Right kidney (tissue), 1 donor: Measurements from ENCODE around the gene MAN1C1.
"Not testable (repeated sequence)": the region's sequence is repeated elsewhere in the genome, so short reads cannot be mapped to it uniquely, and the experiment has no call there.

ENCODE experiments used
- DNase-seq: peaks from one replicate; pipeline ENCODE4 v3.0.0-alpha.2; 2016

MAN1C1 gene

GRCh38 chr1:25677193-25677773 lies 60.7 kb downstream of the MAN1C1 start:
- DNase-seq = no peak

DNA sequence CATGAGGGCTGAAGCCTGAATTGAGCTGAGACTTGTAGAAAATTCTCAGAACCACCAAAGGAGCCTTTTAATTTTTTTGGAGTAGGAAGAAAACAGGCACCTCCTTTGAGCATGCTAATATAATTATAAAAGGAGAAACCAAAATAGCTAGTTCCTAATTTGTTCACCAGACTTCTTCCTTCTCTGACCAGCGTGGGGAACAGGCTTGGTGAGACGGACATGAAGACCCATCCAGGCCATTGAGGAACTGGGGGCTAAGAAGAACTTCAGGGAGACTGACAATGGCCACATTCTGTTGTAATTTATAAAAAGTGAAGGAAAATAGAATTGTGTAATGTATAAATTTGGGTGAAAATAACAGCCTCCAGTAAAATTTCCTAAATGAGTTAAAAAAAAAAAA lies 62.6 kb downstream of the MAN1C1 start:
- no peak for DNase-seq

GRCh38 chr1:25680701-25681100 lies 64.1 kb downstream of the MAN1C1 start:
- no peak for DNase-seq

- DNase-seq = no peak
Measured at GRCh38 chr1:25682059-25682601, 65.5 kb downstream of the MAN1C1 start.

- no peak for DNase-seq
Measured at GRCh38 chr1:25683177-25683576, 66.6 kb downstream of the MAN1C1 start.

GRCh38 chr1:25683731-25684130 lies 67.1 kb downstream of the MAN1C1 start:
- DNase-seq = no peak

DNA sequence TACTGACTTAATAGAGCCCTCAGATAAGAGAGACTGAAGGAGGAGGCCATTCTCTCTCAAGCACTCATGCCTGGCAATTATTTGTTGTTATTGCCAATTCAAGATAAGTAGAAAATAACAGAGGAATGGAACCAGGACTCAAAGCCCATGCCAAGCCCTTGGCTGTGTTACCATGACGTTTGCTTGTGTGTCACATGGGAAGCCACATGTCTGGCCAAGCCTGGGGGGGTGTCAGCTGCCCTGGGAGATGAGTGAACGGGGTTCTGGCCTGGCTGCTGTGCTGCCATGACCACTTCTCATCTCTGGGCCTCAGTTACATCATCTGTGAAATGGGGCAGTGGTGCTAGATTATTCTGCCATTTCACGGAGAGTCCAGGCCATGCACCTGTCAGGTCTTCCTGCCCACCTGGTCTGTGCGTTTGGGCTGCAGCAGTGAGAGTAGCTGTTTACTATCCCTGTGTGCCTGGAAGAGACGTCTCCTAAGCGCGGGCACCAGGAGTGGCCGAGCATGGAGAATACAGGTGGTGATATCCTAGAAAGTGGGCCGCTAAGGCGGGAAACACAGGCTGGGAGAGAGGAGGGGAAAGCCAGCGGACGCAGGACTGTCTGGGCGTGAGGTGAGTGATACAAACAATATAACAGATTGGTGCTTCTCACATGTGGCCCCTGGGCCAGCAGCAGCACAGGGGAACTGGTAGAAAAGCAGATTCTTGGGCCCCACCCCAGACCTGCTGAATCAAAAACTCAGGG lies 67.8 kb downstream of the MAN1C1 start:
- DNase-seq = no peak

- no peak for DNase-seq
Measured at GRCh38 chr1:25685211-25685750, 68.7 kb downstream of the MAN1C1 start.

- no peak for DNase-seq
Measured at GRCh38 chr1:25685938-25686665, 69.5 kb downstream of the MAN1C1 start.

DNA sequence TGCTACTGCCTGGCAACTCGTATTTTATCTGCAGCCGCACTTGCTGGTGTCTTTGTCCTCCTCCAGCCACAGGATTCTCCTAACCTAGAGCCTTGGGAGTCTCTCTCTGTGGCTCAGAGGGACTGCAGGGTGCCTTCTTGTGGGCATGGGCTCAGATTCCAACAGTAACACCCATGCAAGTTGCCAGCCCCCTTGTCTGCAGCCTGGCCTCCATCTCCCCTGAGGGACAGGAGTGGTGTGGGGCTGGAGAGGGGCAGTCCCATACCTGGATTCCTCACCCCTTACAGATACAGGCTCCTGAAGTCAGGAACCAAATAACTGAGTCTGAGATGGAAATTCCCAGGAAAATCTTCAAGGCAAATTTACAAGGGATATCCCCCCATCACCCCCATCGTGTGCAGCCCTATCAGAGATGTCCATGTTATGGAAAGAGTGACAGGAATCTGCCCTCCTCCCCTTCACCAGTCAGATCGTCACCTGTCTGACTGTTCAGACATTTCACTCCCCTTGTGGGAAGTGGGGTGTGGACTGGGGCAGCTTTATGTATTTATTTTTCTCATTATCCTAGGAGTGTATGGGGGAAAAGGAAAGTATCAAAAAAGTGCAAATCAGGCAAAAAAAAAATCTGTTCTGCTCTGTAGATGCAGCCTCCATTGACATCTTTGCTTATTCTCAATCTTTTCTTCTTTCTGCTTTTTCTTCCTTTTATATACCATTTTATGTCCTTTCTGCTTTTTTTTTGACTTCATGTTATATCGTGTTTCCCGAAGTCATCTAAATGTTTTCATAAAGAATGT lies 70.8 kb downstream of the MAN1C1 start:
- no peak for DNase-seq

- no peak for DNase-seq
Measured at GRCh38 chr1:25688390-25689119, 72.0 kb downstream of the MAN1C1 start.

- DNase-seq = no peak
Measured at GRCh38 chr1:25689686-25690381, 73.2 kb downstream of the MAN1C1 start.

DNA sequence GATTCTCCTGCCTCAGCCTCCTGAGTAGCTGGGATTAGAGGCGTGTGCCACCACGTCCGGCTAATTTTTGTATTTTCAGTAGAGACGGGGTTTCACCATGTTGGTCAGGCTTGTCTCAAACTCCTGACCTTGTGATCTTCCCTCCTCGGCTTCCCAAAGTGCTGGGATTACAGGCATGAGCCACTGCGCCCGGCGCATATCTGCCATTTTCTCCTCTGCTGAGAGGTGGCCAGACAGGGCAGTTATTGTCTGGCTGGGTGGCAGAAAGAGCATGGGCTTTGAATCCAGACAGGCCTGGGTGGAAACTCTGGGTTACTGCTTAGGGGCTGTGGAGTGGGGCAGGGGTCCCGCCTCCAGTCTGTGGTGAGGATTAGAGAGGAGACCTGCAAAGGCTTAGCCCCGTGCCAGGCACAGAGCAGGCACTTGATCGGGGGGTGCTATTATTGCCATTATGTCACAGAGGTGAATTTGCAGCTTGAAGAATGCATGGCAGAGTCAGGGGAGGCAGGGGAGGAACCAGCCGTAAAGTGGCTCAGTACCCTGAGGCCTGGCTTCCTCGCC lies 73.9 kb downstream of the MAN1C1 start:
- no peak for DNase-seq

- DNase-seq = no peak
Measured at GRCh38 chr1:25691211-25691610, 74.6 kb downstream of the MAN1C1 start.

GRCh38 chr1:25692560-25692959 lies 76.0 kb downstream of the MAN1C1 start:
- no peak for DNase-seq

DNA sequence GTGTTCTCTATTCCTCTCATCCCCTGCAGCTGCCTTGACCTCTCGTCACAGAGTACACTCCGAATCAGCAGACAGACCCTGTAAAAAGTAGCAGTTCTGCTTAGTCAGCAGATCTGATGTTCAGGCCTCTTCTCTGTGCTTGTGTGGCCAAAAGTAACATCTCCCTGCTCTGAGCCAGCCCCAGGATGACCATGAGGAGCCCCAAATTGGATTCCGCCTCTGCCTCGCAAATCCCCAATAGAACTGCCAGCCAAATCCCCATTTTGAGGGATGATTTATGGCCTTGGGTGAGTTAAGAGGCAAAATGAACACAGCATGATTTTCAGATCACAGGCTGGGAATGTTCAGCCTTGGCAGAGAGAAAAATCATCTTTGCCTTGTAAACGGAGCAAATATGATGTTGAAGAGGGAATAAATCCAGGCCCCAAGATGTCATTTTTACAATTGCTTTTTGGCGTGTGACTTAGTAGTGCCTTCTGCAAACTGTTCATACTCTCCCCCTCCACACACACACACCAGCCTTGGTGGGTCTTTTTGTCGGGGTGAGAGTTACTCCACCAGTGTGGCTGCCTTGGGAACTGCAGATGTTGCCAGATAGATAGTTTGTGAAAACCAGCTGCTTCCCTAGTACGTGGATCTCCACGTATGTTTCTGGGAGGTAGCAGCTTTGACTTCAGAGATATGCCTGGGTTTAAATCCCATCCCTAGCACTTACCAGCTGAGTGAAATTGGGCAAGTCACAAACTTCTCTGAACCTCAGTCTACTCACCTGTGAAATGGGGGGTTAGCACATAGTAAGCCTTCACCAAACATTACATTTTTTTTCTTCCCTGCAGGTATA lies 77.8 kb downstream of the MAN1C1 start:
- peak; percentile 54 for DNase-seq

- DNase-seq = no peak
Measured at GRCh38 chr1:25695090-25695770, 78.6 kb downstream of the MAN1C1 start.

DNA sequence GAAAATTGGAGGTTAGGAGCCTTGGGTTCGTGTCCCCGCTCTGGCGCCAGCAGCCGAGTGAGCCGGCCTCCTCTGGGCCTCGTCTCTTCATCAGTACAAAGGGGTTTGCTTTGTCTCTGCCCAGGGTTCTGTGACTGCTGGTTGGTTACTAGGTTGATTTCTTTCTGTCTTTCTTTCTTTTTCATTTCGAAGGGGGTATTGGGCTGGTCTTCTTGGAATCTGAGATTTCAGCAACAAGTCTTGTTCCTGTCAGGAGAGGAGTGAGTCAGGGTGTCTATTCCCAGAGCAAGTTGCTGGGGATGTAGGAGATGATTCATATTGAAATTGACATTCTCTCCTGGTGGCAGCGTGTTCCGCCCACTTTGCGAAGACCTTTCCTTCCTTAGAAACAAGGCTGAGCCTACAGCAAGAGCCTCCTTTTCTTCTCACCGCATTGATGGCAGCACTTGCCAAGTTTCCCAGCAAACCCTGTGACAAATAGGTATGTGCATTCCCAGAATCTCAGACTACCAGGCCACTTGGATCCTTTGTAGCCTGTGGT lies 79.2 kb downstream of the MAN1C1 start:
- DNase-seq = no peak

- not testable (repeated sequence) for DNase-seq
Measured at GRCh38 chr1:25696643-25697042, 80.1 kb downstream of the MAN1C1 start.
